Islet of Langerhans (tissue), 1 donor: ENCODE measurements around the gene OR2F2.

Experiments
- FAIRE-seq: peaks from one replicate; lab custom pipeline; 2011; peaks lifted over from hg19 to GRCh38; lab: Jason Lieb, UNC

Gene OR2F2

GRCh38 chr7:143934526-143935325 is at the start of gene OR2F2:
TSS of gene OR2F2 (plus strand) at chr7:143935233. CDS start at chr7:143935233, 0 bp downstream.
- FAIRE-seq, result no peak

DNA sequence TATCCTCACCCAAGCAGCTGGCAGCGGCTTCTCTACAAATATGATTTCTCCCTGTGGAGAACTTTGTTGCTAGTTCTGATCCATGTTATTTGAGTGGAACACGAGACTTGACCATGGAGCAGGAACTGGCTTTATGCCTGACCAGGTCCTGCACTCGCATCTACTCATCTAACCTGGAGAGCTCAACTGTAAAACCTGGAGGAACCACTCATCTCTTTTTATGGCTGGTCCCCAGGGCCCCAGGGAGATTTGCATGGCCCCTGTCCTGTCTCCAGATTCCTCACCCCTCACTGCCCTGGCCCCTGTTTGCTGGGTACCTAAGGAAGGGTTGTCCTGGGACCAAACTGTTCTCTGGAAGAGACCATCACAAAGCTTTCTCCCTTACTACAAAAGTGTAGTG is 49.1 kb upstream of the OR2F2 start:
- no peak for FAIRE-seq

- no peak for FAIRE-seq
Measured at GRCh38 chr7:143886826-143887477, 48.1 kb upstream of the OR2F2 start.

DNA sequence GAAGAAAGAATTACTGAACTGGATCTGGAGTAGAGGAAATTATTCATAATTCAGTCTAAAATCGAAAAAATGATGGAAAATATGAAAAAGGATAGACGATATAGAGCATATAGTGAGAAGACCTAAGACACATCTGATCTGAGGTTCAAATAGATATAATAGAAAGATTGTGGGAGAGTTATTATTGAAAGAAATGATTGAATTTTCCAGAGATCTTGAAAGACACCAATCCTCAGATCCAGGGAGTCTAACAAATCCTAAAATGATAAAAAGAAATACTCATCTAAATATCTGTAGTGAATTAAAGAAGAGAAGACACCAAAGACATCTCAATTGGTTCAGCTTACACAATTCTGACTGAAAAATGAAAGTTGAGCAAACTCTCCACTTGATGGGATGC is 46.0 kb upstream of the OR2F2 start:
- FAIRE-seq, result no peak

DNA sequence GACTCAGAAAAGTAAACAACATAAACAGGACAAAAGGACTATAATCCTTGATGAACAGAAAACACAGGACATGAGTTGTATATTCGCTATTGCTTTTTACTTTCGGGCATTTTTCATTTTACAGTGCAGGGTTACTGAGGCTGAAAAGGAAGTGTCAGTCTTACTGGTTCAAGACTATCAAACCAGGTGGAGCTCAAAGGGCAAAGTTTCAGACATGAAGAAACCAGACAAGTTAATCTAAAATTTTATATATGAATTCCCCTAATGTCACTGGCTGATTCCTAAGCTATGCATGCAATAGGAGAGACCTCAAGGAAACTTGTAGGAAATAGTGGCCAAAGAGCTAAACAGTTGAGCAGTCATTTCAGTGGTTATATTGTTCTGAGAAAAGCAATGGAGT is 44.5 kb upstream of the OR2F2 start:
- FAIRE-seq, result no peak

DNA sequence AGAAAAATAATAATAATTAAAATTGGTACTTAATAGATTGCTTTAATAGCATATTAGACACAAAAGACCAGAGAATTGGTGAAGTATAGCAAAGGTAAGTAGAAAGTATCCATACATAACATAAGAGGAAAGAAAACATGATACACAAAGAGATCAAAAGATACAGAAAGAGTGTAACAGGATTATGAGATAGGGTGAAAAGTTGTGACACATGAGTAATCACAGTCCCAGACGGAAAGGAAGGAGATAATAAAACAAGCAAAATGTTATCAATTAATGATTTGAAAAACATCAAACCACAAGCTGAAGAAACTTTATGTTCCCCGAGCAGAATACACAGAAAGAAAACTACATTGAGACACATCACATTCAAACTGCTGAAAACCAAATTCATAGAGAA is 43.6 kb upstream of the OR2F2 start:
- FAIRE-seq, result no peak

DNA sequence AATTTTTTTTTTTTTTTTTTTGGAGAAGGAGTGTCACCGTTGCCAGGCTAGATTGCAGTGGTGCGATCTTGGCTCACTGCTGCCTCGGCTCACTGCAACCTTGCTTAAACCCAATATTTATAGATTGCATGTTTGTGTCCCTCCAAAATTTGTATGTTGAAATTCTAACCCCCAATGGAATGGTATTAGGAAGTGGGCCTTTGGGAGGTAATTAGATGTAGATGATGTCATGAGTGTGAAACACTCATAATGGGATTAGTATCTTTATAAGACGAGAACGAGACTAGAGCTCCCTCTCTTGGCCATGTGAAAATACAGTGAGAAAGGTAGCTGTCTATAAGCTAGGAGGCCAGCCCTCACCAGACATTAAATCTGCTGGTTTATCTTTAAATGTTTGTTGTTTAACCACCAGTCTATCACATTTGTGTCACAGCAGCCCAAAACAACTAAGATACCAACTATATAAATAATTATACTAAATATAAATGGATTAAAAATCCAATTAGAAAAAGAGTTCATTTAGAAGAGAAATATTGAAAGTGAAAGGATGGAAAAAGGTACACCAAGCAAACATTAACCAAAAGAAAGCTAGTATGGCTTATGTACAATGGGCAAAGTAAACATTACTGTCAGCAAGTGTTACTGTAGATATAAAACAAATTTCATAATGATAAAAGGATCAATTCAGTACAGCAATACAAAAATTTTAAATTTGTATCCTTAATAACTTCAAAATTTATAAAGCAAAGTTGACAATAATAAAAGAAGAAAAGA is 42.3 kb upstream of the OR2F2 start:
- no peak for FAIRE-seq

- peak; percentile 81 for FAIRE-seq
Measured at GRCh38 chr7:143896667-143897066, 38.4 kb upstream of the OR2F2 start.

DNA sequence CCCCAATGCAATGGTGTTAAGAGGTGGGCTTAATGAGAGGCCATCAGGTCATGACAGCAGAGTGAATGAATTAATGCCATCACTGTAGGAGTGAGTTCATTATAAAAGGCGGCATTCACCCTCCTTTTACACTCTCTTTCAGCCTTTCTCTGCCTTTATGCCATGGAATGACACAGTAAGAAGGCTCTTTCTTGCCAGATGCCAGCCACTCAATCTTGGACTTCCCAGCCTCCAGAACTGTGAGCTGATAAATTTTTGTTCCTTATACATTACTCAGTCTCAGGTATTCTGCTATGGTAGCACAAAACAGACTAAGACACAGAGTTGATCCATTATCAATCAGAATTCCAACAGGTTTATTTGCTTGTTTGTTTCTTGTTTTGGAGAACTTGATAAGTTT is 36.2 kb upstream of the OR2F2 start:
- no peak for FAIRE-seq

DNA sequence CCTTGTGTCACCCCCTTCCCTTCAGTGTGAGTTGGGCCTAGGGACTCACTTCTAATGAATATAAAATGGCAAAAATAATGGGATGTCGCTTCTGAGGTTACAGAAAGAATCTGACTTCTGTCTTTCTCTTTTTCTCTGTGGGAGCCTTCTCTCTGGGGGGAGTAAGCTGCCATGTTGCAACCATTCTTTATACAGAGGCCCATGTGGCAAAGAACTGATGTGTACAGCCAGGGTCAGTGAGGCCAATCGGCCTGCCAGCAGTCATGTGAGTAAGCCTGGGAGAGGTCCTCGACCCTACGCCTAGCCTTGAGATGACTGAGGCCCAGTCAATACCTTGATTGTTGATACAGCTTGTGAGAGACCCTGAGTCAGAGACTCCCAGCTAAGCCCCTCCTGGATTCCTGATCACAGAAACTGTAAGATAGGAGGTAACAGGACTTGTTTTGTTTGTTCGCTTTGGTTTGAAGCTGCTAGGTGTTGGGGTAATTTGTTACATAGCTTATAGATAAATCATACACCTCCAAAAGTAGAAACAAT is 34.7 kb upstream of the OR2F2 start:
- FAIRE-seq, result no peak

GRCh38 chr7:143901332-143901667 is 33.7 kb upstream of the OR2F2 start:
- no peak for FAIRE-seq

- FAIRE-seq, result peak; percentile 17
Measured at GRCh38 chr7:143901668-143902331, 33.2 kb upstream of the OR2F2 start, which contains the start of gene TCAF1. TSS of gene TCAF1 (minus strand) at chr7:143902176. CDS start at chr7:143876608, 25,568 bp downstream.

DNA sequence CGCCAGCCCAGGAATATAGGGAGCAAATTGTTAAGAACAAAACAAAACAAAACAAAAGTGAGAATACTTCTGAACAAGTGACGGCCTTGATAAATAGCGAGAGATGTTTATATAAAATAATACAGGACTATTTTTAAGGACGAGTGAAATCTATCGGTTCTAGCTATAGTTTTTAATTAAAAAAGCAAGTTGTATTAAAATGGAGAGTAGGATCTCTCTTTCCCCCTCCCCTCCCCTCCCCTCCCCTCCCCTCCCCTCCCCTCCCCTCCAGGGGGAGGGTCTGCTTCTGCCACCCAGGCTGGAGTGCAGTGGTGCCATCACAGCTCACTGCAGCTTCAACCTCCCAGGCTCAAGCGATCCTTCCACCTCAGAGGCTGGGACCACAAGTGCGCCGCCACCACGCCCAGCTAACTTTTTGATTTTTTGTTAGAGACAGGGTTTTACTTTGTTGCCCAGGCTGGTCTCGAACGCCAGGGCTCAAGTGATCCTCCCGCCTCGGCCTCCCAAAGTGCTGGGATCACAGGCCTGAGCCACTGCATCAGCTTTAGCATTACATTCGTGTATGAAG is 32.6 kb upstream of the OR2F2 start:
- FAIRE-seq, result peak; percentile 17

DNA sequence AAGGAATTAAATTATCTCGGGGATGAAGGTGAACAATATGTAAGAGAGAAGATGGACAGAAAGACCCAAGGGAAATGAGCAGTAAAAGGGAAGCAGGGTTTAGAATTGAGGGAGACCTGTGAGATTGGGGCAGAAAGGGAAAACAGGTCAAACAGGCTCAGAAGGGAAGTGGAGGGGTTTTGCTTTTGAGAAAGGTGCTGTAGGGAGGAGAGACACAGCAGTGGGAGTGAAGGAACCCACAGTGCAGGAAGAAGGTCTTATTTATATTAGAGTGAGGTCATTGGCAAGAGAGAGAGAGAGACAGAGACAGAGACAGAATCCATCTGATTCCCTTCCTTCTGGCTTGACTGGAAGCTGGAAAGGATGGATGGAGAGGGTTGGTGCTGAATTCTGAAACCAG is 29.5 kb upstream of the OR2F2 start:
- no peak for FAIRE-seq

GRCh38 chr7:143906151-143906550 is 28.9 kb upstream of the OR2F2 start:
- no peak for FAIRE-seq

DNA sequence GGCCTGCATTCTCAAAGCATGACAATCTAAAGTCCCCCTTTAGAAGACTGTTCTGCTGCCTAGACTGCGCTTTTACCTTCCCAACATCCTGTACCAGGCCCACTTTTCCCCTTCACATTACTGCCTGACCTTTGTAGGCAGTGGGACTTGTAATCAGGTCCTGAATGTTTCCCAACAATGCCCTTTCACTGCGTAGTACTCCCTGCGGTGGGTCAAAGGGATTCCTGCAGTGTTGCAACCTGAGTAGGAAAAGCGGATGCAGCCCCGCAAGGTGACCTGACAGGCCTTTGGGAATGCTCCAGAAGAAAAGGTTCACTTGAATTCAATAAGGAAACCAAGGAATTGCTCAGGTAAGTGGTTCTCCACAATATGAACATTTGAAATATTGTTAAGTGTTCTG is 28.1 kb upstream of the OR2F2 start:
- no peak for FAIRE-seq

- no peak for FAIRE-seq
Measured at GRCh38 chr7:143908120-143908519, 26.9 kb upstream of the OR2F2 start.

- no peak for FAIRE-seq
Measured at GRCh38 chr7:143909863-143910262, 25.2 kb upstream of the OR2F2 start.

- FAIRE-seq, result no peak
Measured at GRCh38 chr7:143910473-143911248, 24.4 kb upstream of the OR2F2 start.

DNA sequence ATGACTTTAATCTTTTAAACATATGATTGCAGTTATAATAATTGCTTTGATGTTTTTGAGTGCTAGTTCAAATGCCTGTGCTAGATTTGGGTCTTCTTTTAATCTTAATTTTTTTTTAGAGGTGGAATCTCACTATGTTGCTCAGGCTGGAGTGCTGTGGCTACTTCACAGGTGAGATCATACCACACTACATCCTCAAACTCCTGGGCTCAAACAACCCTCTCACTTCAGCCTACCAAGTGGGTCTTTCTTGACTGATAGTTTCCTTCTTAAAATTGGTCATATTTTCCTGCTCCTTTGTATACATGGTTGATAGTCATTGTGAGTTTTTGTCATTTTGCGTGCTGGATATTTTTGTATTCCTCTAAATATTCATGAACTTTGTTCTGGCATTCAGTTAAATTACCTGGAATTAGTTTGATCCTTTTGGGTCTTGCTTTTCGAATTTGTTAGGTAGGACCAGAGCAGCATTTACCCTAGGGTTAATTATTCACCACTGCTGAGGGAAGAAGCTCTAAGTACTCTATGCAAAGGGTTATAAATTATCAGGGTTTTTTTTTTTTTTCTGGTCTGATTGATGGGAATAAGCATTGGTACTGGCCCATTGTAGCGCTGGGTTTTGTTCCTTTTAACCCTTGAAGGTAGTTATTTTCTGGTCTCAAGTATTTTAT is 21.0 kb upstream of the OR2F2 start:
- peak; percentile 45 for FAIRE-seq
